GF-D8 (cell line): ENCODE data around the gene SMKR1.

Experiments used
- DNase-seq: peaks from one replicate; lab custom pipeline; 2025; lab: John Stamatoyannopoulos, UW

Gene SMKR1

GRCh38 chr7:129482781-129483180, 19.6 kb upstream of the SMKR1 start:
- DNase-seq: no peak

- no peak for DNase-seq
These were observed 12.8 kb upstream of the SMKR1 start for GRCh38 chr7:129489491-129489890.

- DNase-seq: no peak
These were observed 9.9 kb upstream of the SMKR1 start for GRCh38 chr7:129492391-129492790.

- DNase-seq: no peak
These were observed 8.8 kb upstream of the SMKR1 start for GRCh38 chr7:129493555-129493954.

- DNase-seq: no peak
These were observed 8.3 kb upstream of the SMKR1 start for GRCh38 chr7:129494041-129494440.

- no peak for DNase-seq
These were observed 6.3 kb upstream of the SMKR1 start for GRCh38 chr7:129495987-129496386.

- DNase-seq: no peak
These were observed 5.7 kb upstream of the SMKR1 start for GRCh38 chr7:129496653-129497052.

GRCh38 chr7:129497156-129497555, 5.2 kb upstream of the SMKR1 start:
- no peak for DNase-seq

- no peak for DNase-seq
These were observed 4.3 kb upstream of the SMKR1 start for GRCh38 chr7:129498021-129498420.

- no peak for DNase-seq
These were observed 2.3 kb upstream of the SMKR1 start for GRCh38 chr7:129499999-129500398.

- DNase-seq: no peak
These were observed 666 bp downstream of the SMKR1 start for GRCh38 chr7:129502708-129503685.

- DNase-seq: no peak
These were observed 1.4 kb downstream of the SMKR1 start for GRCh38 chr7:129503725-129504124.

- no peak for DNase-seq
These were observed 9.9 kb downstream of the SMKR1 start for GRCh38 chr7:129512192-129512591.

- DNase-seq: no peak
These were observed 11.2 kb downstream of the SMKR1 start for GRCh38 chr7:129513546-129513945.

- no peak for DNase-seq
These were observed 12.4 kb downstream of the SMKR1 start for GRCh38 chr7:129514683-129515082.

- DNase-seq: no peak
These were observed 13.1 kb downstream of the SMKR1 start for GRCh38 chr7:129515381-129515780.

GRCh38 chr7:129517931-129518330, 15.6 kb downstream of the SMKR1 start:
- no peak for DNase-seq

GRCh38 chr7:129519464-129519863, 17.1 kb downstream of the SMKR1 start:
- DNase-seq: no peak

- DNase-seq: no peak
These were observed 20.0 kb downstream of the SMKR1 start for GRCh38 chr7:129522088-129522970.

GRCh38 chr7:129522971-129523340, 20.6 kb downstream of the SMKR1 start:
- DNase-seq: no peak

- no peak for DNase-seq
These were observed 21.6 kb downstream of the SMKR1 start for GRCh38 chr7:129523924-129524323.

- DNase-seq: peak; percentile 8
These were observed 22.1 kb downstream of the SMKR1 start for GRCh38 chr7:129524405-129524804.
